Neutrophil (primary cell): ENCODE measurements around the gene MARK4.

ENCODE experiments used
- H3K27ac ChIP-seq: fragments of 200-600 bp; sonication (generic); 2 replicates; pipeline ENCODE4 v1.5.1; 2016; ENCODE audit warnings: mild to moderate bottlenecking, moderate library complexity
- H3K27me3 ChIP-seq: fragments of 200-600 bp; sonication (generic); 2 replicates; pipeline ENCODE4 v1.6.0; 2016; ENCODE audit warnings: mild to moderate bottlenecking
- H3K36me3 ChIP-seq: fragments of 200-600 bp; sonication (generic); 2 replicates; pipeline ENCODE4 v1.5.1; 2017
- H3K4me1 ChIP-seq, 2 experiments: fragments of 200-600 bp in 1 of 2; sonication (generic) in 1 of 2; 1 replicate in 1 of 2; 2 replicates in 1 of 2; pipeline versions ENCODE4 v1.5.1 to v1.6.1; 2013 to 2016; ENCODE audit warnings: low read depth in 1 of 2, low read length in 1 of 2, mild to moderate bottlenecking in 1 of 2, moderate library complexity in 1 of 2; ENCODE audit not compliant: control insufficient read depth in 1 of 2, insufficient read depth in 1 of 2
- H3K4me3 ChIP-seq, 2 experiments: fragments of 200-600 bp in 1 of 2; sonication (generic) in 1 of 2; 1 replicate in 1 of 2; 2 replicates in 1 of 2; pipeline ENCODE4 v1.5.1; 2013 to 2016; ENCODE audit warnings: low read depth in 1 of 2, low read length in 1 of 2, mild to moderate bottlenecking in 1 of 2, moderate library complexity in 1 of 2
- H3K9me3 ChIP-seq: fragments of 200-600 bp; sonication (generic); 2 replicates; pipeline ENCODE4 v1.5.1; 2016
- TF ChIP-seq, protein P1 (sequence below): fragments of 200-600 bp; sonication (generic); IDR thresholded peaks from 2 replicates; pipeline ENCODE4 v1.5.1; 2016; ENCODE audit warnings: antibody characterized with exemption

MARK4 gene

DNA sequence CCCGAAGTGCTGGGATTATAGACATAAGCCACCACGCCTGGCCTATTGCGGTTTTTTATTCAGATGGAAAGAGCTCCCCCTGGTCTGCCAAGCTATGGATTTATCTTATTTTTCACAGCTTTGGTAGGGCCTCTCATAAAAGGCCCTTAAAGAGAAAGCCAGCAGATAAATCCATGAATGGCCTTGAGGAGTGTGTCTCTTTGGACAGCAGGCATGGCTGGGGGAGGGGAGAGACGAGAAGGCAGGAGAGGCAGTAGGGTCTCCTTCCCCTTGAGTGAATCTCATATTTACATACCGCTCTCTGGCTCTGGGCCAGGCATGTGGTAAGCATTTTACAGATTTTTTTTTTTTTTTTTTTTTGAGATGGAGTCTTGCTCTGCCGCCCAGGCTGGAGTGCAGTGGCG is 25.2 kb downstream of the MARK4 start:
- no peaks in the 10 kb centered on the region for H3K27me3 ChIP-seq
- H3K9me3 ChIP-seq: no peaks in the 10 kb centered on the region
- no peak overlapping the region for H3K4me3 ChIP-seq
- TF ChIP-seq, protein P1, sequence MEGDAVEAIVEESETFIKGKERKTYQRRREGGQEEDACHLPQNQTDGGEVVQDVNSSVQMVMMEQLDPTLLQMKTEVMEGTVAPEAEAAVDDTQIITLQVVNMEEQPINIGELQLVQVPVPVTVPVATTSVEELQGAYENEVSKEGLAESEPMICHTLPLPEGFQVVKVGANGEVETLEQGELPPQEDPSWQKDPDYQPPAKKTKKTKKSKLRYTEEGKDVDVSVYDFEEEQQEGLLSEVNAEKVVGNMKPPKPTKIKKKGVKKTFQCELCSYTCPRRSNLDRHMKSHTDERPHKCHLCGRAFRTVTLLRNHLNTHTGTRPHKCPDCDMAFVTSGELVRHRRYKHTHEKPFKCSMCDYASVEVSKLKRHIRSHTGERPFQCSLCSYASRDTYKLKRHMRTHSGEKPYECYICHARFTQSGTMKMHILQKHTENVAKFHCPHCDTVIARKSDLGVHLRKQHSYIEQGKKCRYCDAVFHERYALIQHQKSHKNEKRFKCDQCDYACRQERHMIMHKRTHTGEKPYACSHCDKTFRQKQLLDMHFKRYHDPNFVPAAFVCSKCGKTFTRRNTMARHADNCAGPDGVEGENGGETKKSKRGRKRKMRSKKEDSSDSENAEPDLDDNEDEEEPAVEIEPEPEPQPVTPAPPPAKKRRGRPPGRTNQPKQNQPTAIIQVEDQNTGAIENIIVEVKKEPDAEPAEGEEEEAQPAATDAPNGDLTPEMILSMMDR: no peak
- no peaks in the 10 kb centered on the region for H3K4me1 ChIP-seq
- no peak overlapping the region for H3K27ac ChIP-seq
- peaks cover 83% of the 10 kb centered on the region for H3K36me3 ChIP-seq

DNA sequence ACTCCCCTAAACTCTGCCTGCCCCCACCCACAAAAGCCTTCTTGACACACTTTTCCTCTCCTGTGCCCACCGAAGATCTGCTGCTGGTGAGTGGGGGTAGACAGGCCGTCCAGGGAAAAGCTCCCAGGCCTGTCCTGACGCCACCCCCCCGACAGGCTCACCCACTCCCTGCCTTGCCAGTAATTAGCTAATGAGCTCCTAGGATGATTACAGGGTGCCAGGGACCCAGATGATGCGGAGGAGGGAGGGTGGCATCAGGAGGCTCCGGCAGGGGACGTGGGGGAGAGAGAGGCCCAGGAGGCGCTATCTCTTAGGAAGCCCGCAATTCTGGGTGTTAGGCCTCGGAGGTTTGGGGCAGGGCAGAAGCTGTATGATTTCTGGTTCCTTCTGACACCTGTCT is 27.0 kb downstream of the MARK4 start:
- TF ChIP-seq, protein P1: no peak
- H3K27ac ChIP-seq: no peak overlapping the region
- H3K9me3 ChIP-seq: no peaks in the 10 kb centered on the region
- H3K4me1 ChIP-seq: peaks cover 0 to 3% of the 10 kb centered on the region in 2 experiments
- H3K27me3 ChIP-seq: no peaks in the 10 kb centered on the region
- peaks cover 72% of the 10 kb centered on the region for H3K36me3 ChIP-seq
- H3K4me3 ChIP-seq: no peak overlapping the region

DNA sequence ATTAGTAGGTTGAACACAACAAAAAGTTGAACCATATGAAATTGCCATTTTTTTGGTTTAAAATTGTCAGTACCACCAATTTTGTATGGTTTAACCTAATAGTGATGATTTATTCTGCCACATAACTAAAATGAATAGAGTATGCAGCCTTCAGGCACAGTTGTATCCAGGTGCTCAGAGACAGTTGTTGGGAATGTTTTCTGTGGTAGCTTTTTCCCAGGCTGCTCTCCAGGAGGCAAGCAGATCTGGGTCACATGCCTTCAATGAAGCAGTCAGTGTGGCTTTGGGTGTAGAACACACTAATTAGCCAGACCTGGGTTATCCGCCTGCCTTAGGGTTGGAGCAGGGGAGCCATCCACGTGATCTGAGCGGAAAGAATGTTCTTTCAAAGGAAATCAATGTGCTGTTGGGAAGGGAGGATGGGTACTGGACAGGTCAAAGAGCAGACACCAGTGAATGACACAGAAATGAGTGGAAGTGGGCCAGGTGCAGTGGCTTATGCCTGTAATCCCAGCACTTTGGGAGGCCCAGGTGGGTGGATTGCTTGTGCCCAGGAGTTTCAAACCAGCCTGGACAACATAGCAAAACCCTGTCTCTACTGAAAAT is 28.6 kb downstream of the MARK4 start:
- H3K36me3 ChIP-seq: peaks cover 56% of the 10 kb centered on the region
- no peaks in the 10 kb centered on the region for H3K27me3 ChIP-seq
- TF ChIP-seq, protein P1: no peak

DNA sequence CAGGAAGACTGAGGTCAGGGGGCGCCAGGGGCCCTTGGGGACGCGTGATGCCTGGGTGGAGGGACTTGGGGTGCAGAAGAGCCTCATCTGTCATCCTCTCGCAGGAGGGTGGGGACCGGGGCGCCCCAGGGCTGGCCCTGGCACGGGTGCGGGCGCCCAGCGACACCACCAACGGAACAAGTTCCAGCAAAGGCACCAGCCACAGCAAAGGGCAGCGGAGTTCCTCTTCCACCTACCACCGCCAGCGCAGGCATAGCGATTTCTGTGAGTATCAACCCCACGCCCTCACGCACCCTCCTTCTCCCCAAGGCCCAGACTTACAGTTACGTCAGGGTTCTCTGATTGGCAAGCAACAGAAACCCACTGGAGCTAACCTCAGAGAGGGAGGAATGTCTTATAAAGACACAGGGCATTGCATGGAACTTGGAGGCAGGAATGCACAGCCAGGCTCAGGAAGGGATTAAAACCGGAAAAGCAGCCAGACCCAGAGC is 29.4 kb downstream of the MARK4 start:
- Histone ChIP-seq H3K36me3 (peaks cover 51% of the 10 kb centered on the region), H3K9me3 (no peaks in the 10 kb centered on the region), H3K4me3 (no peak overlapping the region), H3K27me3 (no peaks in the 10 kb centered on the region), H3K4me1 (peaks cover 4 to 20% of the 10 kb centered on the region in 2 experiments), H3K27ac (no peak overlapping the region)
- TF ChIP-seq, protein P1: no peak

More for the DNA sequence above, 28.6 kb downstream of the MARK4 start:
- H3K9me3 ChIP-seq: no peaks in the 10 kb centered on the region
- H3K4me1 ChIP-seq: peaks cover 4 to 19% of the 10 kb centered on the region in 2 experiments
- H3K27ac ChIP-seq: no peak overlapping the region
- H3K4me3 ChIP-seq: no peak overlapping the region

DNA sequence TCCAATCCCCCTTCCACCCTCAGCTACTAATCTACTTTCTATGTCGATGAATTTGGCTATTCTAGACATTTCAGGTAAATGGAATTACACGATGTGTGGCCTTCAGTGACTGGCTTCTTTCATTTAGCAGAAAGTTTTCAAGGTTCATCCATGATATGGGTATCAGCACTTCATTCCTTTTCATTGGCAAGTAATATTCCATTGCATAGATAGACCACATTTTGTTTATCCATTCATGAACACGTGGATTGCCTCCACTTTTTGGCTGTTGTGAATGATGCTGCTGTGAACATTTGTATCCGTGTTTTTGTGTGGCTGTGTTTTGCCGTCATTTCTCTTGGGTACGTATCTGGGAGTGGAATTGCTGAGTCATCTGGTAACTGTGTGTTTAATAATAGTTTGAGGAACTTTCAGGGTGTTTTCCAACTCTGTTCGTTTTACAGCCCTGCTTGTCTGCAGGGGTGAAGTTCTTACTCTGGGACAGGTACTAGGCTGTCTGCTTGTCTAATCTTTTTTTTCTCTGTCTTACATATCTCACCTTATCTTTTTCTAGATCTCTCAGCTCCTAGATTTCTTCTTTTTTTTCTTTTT is 32.5 kb downstream of the MARK4 start:
- Histone ChIP-seq H3K9me3 (no peaks in the 10 kb centered on the region), H3K27me3 (no peaks in the 10 kb centered on the region), H3K27ac (peak overlapping the region; percentile 68), H3K4me3 (no peak overlapping the region), H3K4me1 (peaks cover 4 to 20% of the 10 kb centered on the region in 2 experiments), H3K36me3 (peaks cover 48% of the 10 kb centered on the region)
- TF ChIP-seq, protein P1: no peak
